Lung (tissue), 12 donors: ENCODE measurements around the gene PARP9. TPM values are rescaled to one million over a fixed set of nuclear protein-coding genes. Genes with fewer than 3 reads are reported as not detected.

Source experiments
- ATAC-seq: fragments of 200-7000 bp; cut with Tn5 transposase; one replicate; pipeline ENCODE4 v1.9.1; 2020; ENCODE audit warnings: moderate number of reproducible peaks; ENCODE audit not compliant: insufficient read depth, low FRiP score
- DNase-seq, 3 donors: peaks; one replicate each; pipeline ENCODE4 v3.0.0-alpha.2; 2013 to 2017
- H3K27ac ChIP-seq, 2 donors: one replicate each; pipeline ENCODE4 v1.5.1; 2013; ENCODE audit warnings: mild to moderate bottlenecking in 2 of 2, moderate library complexity in 2 of 2, control low read depth in 1 of 2, inconsistent platforms in 1 of 2, low read depth in 1 of 2, low read length in 1 of 2
- H3K27me3 ChIP-seq, 3 donors: one replicate each; pipeline ENCODE4 v1.5.1; 2013; ENCODE audit warnings: low read length in 2 of 3; ENCODE audit not compliant: control insufficient read depth in 3 of 3, insufficient read depth in 3 of 3
- H3K36me3 ChIP-seq, 4 donors: one replicate each; pipeline ENCODE4 v1.5.1; 2013; ENCODE audit warnings: low read length in 4 of 4, mild to moderate bottlenecking in 1 of 4, moderate library complexity in 1 of 4; ENCODE audit not compliant: control insufficient read depth in 4 of 4, insufficient read depth in 4 of 4
- H3K4me1 ChIP-seq, 5 donors: one replicate each; pipeline ENCODE4 v1.5.1; 2013; ENCODE audit warnings: low read length in 5 of 5, mild to moderate bottlenecking in 2 of 5, moderate library complexity in 1 of 5; ENCODE audit not compliant: control insufficient read depth in 5 of 5, insufficient read depth in 5 of 5
- H3K4me3 ChIP-seq: one replicate; pipeline ENCODE4 v1.5.1; 2013; ENCODE audit warnings: mild to moderate bottlenecking, control low read depth, moderate library complexity
- H3K9ac ChIP-seq, 2 donors: one replicate each; pipeline ENCODE4 v1.5.1; 2013; ENCODE audit warnings: low read length in 2 of 2, control low read depth in 1 of 2; ENCODE audit not compliant: insufficient read depth in 1 of 2
- H3K9me3 ChIP-seq, 4 donors: one replicate each; pipeline ENCODE4 v1.5.1; 2013; ENCODE audit warnings: low read length in 3 of 4, mild to moderate bottlenecking in 1 of 4, moderate library complexity in 1 of 4; ENCODE audit not compliant: control insufficient read depth in 4 of 4, insufficient read depth in 3 of 4
- CTCF ChIP-seq: IDR thresholded peaks from 2 replicates; pipeline ENCODE4 v1.5.1; 2012; ENCODE audit warnings: mild to moderate bottlenecking; ENCODE audit errors: control extremely low read depth, extremely low read depth
- WGBS, 2 donors: extraction: QIAGEN DNeasy Blood & Tissue Kit; methylation state at CpG; one replicate each; pipeline ENCODE4 v1.1.7; 2013; 5-methylcytosine and 5-hydroxymethylcytosine counted together
- polyA plus RNA-seq, 2 donors: library from polyadenylated mRNA; stranded (reverse); fragments of 200-250 nt; gene quantifications; one replicate each; pipeline ENCODE4 v1.2.1, GENCODE V29; 2013
- total RNA-seq, 2 donors: library from RNA; depleted of rRNA in 1 of 2; stranded (reverse); fragments of >200 nt in 1 of 2; gene quantifications; one replicate each; pipeline ENCODE4 v1.2.1, GENCODE V29; 2014 to 2021
- donor health status: control.
- donor health status: control.
- donor health status: Bipolar disorder and iron deficiency.
- donor health status: healthy.
- donor health status: DM: yes; HTN: yes; CAD: no.

The PARP9 gene
- total and polyA plus RNA-seq, 4 donors = 31.7 to 57.0 (median 41.5) TPM

- Histone ChIP-seq H3K27ac (no peak overlapping the region), H3K9ac (no peak overlapping the region), H3K36me3 (peaks cover 4 to 31% (median 12%) of the 10 kb centered on the region in 4 donors), H3K9me3 (no peaks in the 10 kb centered on the region), H3K4me1 (peaks cover 0 to 17% (median 6%) of the 10 kb centered on the region in 5 donors), H3K4me3 (no peak overlapping the region), H3K27me3 (no peaks in the 10 kb centered on the region)
- 93 to 94% methylated on average over 6 of the region's 6 CpGs for WGBS, 2 donors
- DNase-seq = no peak
- ATAC-seq = no peak
- no peak for TF ChIP-seq CTCF
Measured at GRCh38 chr3:122558605-122559004, 5.5 kb downstream of the PARP9 start.

- H3K9me3 ChIP-seq = no peaks in the 10 kb centered on the region
- no peak overlapping the region for H3K9ac ChIP-seq
- no peak for TF ChIP-seq CTCF
- peaks cover 0 to 8% (median 6%) of the 10 kb centered on the region in 5 donors for H3K4me1 ChIP-seq
- no peak overlapping the region for H3K27ac ChIP-seq
- no peaks in the 10 kb centered on the region for H3K27me3 ChIP-seq
- DNase-seq (peak in 2 of 3 donors; percentile 31 to 54), ATAC-seq (no peak)
- WGBS, 2 donors = 86% methylated on average over 5 of the region's 5 CpGs
- H3K36me3 ChIP-seq = peaks cover 4 to 34% (median 16%) of the 10 kb centered on the region in 4 donors
- H3K4me3 ChIP-seq = no peak overlapping the region
Measured at GRCh38 chr3:122557356-122557755, 6.7 kb downstream of the PARP9 start.

- Histone ChIP-seq H3K4me1 (peaks cover 0 to 8% (median 3%) of the 10 kb centered on the region in 5 donors), H3K9ac (no peak overlapping the region), H3K36me3 (peaks cover 11 to 43% (median 23%) of the 10 kb centered on the region in 4 donors), H3K9me3 (no peaks in the 10 kb centered on the region), H3K27ac (no peak overlapping the region), H3K27me3 (no peaks in the 10 kb centered on the region), H3K4me3 (no peak overlapping the region)
- no peak for DNase-seq
- no peak for ATAC-seq
- 94 to 98% methylated on average over 6 of the region's 6 CpGs for WGBS, 2 donors
- TF ChIP-seq CTCF = no peak
Measured at GRCh38 chr3:122555275-122556071, 8.6 kb downstream of the PARP9 start.
